Osteocyte (in vitro differentiated cells): ENCODE measurements around the gene TH. TPM values are rescaled to one million over a fixed set of nuclear protein-coding genes. Genes with fewer than 3 reads are reported as not detected.

Experiments
- DNase-seq: peaks from one replicate; pipeline ENCODE4 v3.0.0; 2021; ENCODE audit warnings: mixed read lengths; ENCODE audit not compliant: unreplicated experiment; ENCODE audit errors: extremely low spot score
- H3K27ac Mint-ChIP-seq: one replicate; pipeline ENCODE4 v1.8.0; 2021; ENCODE audit warnings: mild to moderate bottlenecking, mixed read lengths; ENCODE audit not compliant: unreplicated experiment
- H3K27me3 Mint-ChIP-seq: one replicate; pipeline ENCODE4 v1.8.0; 2021; ENCODE audit warnings: mixed read lengths; ENCODE audit not compliant: unreplicated experiment
- H3K36me3 Mint-ChIP-seq: one replicate; pipeline ENCODE4 v1.8.0; 2021; ENCODE audit warnings: mixed read lengths; ENCODE audit not compliant: unreplicated experiment
- H3K4me1 Mint-ChIP-seq: one replicate; pipeline ENCODE4 v1.8.0; 2021; ENCODE audit warnings: mixed read lengths; ENCODE audit not compliant: unreplicated experiment
- H3K4me3 Mint-ChIP-seq: one replicate; pipeline ENCODE4 v1.8.0; 2021; ENCODE audit warnings: mild to moderate bottlenecking, moderate library complexity, mixed read lengths; ENCODE audit not compliant: unreplicated experiment
- H3K9me3 Mint-ChIP-seq: one replicate; pipeline ENCODE4 v1.8.0; 2021; ENCODE audit warnings: mixed read lengths; ENCODE audit not compliant: unreplicated experiment
- total RNA-seq: library from RNA; stranded (reverse); gene quantifications from 2 replicates; pipeline ENCODE4 v1.2.1, GENCODE V29; 2021
- TF ChIP-seq, protein P1 (sequence below): fragments of 200-600 bp; sonication (generic); IDR thresholded peaks from 2 replicates; pipeline ENCODE4 v1.5.0; 2021; ENCODE audit warnings: antibody characterized with exemption, mild to moderate bottlenecking, moderate library complexity

The TH gene
- total RNA-seq, 1 donor from 2014 or later: 0.75 TPM

DNA sequence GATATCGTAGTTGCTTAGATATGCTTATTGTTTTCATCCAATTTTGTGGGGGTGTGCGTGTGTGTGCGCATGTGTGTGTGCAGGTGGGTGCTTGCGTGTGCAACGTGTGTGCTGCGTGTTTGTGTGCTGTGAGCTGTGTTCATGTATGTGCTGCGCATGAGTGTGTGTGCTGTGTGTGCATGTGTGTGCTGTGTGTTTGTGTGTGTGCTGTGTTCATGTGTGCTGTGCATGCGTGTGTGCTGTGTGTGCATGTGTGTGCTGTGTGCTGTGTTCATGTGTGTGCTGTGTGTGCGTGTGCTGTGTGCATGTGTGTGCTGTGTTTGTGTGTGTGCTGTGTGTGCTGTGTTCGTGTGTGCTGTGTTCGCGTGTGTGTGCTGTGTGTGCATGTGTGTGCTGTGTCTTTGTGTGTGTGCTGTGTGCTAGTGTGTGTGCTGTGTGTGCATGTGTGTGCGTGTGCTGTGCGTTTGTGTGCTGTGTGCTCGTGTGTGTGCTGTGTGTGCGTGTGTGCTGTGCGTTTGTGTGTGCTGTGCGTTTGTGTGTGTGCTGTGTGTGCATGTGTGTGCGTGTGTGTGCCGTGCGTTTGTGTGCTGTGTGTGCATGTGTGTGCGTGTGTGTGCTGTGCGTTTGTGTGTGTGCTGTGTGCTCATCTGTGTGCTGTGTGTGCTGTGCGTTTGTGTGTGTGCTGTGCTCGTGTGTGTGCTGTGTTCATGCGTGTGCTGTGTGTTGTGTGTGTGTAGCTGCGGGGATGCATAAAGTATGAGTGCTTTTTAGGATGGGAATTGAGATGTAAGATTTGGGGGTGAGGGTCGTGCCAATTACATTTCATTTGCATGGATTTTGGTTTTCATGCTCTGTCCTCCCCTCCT lies 40.0 kb downstream of the TH start:
- peaks cover 16% of the 10 kb centered on the region for H3K4me1 Mint-ChIP-seq
- peaks cover 21% of the 10 kb centered on the region for H3K36me3 Mint-ChIP-seq
- H3K27ac Mint-ChIP-seq: no peak overlapping the region
- H3K27me3 Mint-ChIP-seq: peaks cover 16% of the 10 kb centered on the region
- DNase-seq: no peak
- TF ChIP-seq, protein P1, sequence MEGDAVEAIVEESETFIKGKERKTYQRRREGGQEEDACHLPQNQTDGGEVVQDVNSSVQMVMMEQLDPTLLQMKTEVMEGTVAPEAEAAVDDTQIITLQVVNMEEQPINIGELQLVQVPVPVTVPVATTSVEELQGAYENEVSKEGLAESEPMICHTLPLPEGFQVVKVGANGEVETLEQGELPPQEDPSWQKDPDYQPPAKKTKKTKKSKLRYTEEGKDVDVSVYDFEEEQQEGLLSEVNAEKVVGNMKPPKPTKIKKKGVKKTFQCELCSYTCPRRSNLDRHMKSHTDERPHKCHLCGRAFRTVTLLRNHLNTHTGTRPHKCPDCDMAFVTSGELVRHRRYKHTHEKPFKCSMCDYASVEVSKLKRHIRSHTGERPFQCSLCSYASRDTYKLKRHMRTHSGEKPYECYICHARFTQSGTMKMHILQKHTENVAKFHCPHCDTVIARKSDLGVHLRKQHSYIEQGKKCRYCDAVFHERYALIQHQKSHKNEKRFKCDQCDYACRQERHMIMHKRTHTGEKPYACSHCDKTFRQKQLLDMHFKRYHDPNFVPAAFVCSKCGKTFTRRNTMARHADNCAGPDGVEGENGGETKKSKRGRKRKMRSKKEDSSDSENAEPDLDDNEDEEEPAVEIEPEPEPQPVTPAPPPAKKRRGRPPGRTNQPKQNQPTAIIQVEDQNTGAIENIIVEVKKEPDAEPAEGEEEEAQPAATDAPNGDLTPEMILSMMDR: no peak
- no peak overlapping the region for H3K4me3 Mint-ChIP-seq
- no peaks in the 10 kb centered on the region for H3K9me3 Mint-ChIP-seq

DNA sequence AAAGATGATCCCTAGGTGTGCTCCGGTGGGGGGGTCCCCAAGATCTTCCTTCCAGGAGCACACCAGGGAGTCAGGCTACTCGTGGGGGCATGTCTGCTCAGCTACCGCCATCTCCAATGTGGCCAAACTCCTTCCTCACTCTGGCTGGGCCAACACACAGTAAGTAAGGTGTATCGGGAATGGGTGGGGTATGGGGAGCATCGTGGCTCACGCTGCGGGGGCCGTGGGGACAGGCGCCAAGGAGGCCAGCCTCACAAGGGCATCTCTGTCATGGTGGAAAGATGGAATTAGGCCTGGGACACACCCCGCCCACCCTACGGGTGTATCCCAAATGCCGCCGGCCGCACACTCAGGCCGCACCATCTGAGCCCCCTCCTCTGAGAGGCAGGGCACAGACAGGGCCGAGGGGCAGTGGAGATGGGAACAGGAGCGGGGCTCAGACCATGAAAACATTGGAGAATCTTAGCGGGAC lies 40.7 kb downstream of the TH start:
- DNase-seq: no peak
- peaks cover 19% of the 10 kb centered on the region for H3K36me3 Mint-ChIP-seq

DNA sequence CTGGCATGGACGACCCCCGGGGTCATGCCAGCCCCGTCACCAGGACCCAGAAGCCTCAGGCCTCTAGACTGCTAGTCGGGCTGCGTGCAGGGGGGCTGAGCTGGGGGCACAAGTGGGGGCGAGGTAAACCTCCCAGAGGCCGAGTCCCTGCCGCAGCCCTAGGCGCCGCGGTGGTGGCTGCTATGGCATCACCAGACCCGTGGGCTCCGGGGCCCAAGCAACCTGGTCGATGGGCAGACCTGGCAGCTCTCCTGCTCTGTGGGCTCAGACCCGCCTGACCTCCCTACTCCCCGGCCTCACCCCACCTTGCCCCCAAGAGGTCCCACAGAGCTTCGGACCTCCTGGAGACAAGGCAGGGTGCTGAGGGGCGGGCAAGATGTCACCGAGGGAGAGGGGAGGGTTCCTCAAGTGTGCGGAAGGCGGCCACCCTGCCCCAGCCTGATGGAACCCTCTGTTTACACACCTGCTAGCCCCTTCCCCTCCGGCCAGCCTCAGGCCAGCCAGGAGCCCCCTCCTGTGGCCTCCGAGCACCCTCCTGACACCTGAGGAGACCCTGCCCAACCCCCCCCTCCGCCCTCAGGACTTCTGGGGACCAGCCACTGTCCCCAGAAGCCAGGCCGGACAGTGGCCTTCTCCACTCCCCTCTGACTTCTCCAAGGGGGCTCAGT lies 41.8 kb downstream of the TH start:
- no peaks in the 10 kb centered on the region for H3K9me3 Mint-ChIP-seq
- H3K4me3 Mint-ChIP-seq: no peak overlapping the region
- H3K27ac Mint-ChIP-seq: no peak overlapping the region
- no peak for DNase-seq
- H3K4me1 Mint-ChIP-seq: peaks cover 2% of the 10 kb centered on the region
- H3K27me3 Mint-ChIP-seq: peaks cover 16% of the 10 kb centered on the region
- peaks cover 17% of the 10 kb centered on the region for H3K36me3 Mint-ChIP-seq
- TF ChIP-seq, protein P1: no peak

More for the DNA sequence above, 40.7 kb downstream of the TH start:
- Mint-ChIP-seq H3K27me3 (peaks cover 16% of the 10 kb centered on the region), H3K9me3 (no peaks in the 10 kb centered on the region), H3K4me1 (peaks cover 10% of the 10 kb centered on the region), H3K27ac (no peak overlapping the region), H3K4me3 (no peak overlapping the region)
- TF ChIP-seq, protein P1: no peak

DNA sequence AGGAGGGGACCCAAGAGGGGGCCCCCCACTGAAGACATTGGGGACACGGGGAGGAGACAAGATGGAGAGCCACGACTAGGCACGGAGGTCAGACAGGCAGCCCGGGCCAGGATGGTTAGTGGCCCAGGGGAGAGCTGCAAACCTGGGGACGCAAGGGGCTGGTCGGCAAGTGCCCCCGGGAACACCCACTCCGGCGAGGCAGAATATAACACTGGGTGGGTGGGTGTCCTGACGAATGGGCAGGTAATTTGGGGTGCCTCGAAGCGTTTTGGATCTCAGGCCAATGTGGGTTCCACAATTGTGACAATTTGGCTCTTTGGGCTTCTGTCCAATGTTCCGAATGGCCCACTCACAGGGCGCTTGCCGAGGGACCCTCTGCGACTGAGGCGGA lies 42.3 kb downstream of the TH start:
- no peak for DNase-seq
- Mint-ChIP-seq H3K27me3 (peaks cover 13% of the 10 kb centered on the region), H3K4me3 (no peak overlapping the region), H3K36me3 (peaks cover 15% of the 10 kb centered on the region), H3K27ac (no peak overlapping the region), H3K4me1 (peaks cover 4% of the 10 kb centered on the region), H3K9me3 (no peaks in the 10 kb centered on the region)
- TF ChIP-seq, protein P1: no peak
